ENCODE results near the gene ZMYM3.
"Not testable (repeated sequence)": the region's sequence is repeated elsewhere in the genome, so short reads cannot be mapped to it uniquely, and the experiment has no call there.

ZMYM3 gene

DNA sequence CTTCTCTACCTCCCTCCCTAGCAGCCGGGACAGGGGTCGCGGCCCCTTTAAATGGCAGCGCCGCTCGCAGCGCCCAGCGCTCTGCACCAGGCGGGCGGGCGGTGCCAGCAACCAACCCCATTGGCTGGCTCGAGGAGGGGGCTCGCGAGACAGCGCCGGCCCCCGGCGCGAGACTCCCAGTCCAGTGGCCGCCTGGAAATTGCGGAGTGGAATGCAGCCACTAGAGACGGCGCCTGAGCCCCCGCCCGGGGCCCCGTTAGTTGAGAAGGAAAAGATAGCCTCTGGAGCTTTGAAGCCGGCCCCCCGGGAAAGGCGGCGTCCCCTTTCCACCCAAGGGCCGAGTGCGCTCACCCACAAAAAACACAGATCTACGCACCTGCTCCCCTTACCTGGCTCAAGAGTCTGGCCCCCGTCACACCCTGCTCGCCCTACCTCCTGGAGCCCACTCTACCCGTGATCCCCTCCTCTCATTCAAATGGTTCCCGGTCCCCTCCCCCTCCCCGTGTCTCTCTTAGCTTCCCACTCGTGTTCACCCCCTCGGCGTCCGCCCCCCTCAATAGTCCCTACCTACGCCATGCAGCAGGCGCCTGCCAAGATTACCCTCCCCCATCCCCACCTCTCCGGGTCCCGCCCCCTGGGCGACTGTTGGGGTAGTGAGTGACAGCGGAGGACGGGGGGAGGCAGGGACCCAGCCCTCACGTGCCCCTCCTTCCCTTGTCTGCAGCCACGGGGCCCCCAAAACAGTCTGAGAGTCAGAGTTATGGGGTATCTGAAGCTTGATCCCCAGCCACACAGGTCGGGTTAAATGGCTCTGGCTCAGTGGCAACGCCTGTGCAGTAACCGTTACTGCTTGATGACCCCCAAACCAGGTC is at the start of gene ZMYM3:
Gene ZMYM3 (minus strand): TSS at position 49 of the 872 bp plus-strand sequence. CDS start 885 bp downstream, outside the sequence.
- peak; percentile 89 to 91 for ATAC-seq

- ATAC-seq, result no peak
Measured at GRCh38 chrX:71302461-71303213, 48.7 kb upstream of the ZMYM3 start.

DNA sequence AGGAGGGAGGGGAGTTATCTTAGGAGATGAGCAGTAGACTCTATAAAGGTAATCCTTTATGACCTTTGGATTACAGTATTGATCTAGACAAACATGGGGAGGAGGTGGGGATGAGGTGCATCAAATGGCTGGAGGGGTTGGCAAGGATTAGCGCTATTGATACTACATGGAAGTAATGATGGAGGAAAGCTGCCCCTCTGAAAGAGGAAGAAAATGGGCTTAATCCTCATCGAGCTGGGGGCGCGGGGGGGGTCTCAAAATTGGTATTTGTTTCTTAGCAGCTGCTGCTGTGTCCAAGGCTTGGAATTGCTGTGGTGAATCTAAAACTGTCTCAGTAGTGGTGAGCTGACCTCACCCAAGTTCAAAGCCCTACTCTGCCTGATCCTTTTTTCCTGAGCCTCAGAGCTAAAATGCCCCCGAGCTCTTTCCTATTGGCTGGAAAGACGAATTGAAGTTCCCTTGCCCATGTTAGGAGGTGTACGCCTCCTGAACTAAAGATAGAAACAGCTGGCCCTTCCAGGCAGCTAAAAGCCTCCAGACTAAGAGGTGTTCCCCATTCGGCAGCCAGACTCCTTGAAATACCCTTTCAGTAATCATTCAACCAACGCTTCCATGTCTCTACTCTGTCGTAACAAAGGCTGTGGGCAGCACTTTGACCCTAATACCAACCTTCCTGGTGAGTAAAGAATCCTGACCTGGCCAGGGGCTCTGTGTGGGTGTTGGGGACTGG is 47.4 kb upstream of the ZMYM3 start, which contains the start of gene ITGB1BP2:
Gene ITGB1BP2 (plus strand): TSS at position 556 of the 730 bp plus-strand sequence. CDS start 57 bp downstream, at position 613.
- ATAC-seq, result no peak

DNA sequence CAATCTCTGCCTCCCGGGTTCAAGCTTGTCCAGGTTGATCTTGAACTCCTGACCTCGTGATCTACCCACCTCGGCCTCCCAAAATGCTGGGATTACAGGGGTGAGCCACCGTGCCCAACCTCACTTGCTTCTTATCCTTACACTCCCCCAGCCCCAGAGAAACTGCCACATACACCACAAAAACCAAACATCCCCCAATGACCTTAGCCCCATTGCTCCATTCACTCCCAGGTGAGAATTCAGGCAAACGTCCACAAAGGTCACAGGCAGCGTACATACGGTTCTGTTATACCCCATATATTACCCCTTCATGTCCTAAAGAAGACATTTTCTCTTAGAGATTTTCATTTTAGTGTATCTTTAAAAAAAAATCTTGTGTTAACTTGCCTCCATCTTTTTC is 46.6 kb upstream of the ZMYM3 start:
- not testable (repeated sequence) for ATAC-seq

- not testable (repeated sequence) for ATAC-seq
Measured at GRCh38 chrX:71300064-71300463, 46.1 kb upstream of the ZMYM3 start.

- no peak for ATAC-seq
Measured at GRCh38 chrX:71298119-71298518, 44.2 kb upstream of the ZMYM3 start.

DNA sequence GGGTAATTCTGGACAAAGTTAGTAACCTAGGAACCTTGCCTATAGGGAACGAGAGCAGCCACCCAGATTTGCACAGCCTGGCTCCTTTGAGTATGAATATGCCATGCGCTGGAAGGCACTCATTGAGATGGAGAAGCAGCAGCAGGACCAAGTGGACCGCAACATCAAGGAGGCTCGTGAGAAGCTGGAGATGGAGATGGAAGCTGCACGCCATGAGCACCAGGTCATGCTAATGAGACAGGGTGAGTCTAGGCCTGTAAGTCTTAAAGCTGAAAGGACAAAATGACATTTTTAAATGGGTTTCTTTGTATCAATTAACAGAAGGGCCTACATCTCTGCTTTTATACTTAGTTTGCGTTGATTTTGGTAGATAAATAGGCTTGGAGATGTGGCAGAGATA is 42.9 kb upstream of the ZMYM3 start:
- no peak for ATAC-seq

DNA sequence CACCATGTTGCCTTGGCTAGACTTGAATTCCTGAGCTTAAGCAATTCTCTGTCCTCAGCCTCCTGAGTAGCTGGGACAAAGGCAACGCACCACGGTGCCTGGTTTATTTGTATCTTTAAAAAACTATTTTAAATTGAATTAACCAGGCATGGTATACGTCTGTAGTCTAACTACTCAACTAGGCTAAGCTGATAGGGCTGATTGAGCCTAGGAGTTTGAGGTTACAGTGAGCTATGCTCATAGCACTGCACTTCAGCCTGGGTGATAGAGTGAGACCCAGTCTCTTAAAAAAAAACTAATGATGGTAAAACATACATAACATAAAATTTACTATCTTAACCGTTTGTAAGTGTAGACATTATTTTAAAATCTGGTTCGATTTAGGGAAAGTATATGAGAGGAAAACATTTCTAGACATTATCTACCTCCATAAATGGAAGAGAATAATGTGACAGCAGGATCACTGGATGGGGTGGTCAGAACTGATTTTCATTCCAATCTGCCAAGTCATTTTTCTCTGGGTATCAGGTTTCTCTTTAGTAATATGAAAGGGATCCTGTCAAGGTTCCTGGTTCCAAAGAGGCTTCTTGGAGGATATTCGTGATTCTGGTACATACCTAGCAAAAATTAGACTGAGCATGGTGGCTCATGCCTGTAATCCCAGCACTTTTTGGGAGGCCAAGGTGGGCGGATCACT is 38.9 kb upstream of the ZMYM3 start:
- no peak for ATAC-seq

DNA sequence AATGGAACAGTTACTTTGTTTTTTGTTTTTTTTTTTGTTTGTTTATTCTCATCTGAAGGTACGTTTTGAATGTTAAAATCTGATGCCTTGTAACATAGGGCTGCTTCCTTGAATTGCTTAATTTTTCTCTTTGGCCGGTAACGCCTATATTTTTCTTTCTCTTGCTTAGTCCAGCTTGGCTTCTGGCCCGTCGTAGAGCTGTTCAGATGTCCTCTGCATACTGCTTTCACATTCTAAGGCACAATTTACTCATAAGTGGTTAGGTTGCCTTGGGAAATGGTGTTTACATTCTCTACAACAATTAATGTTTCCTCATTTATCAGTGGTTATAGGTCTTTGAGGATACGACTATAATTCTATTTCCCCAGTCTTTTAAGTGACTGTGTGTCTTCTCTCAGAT is 37.4 kb upstream of the ZMYM3 start:
- ATAC-seq, result no peak

GRCh38 chrX:71285929-71286328 is 32.0 kb upstream of the ZMYM3 start:
- ATAC-seq, result no peak

- ATAC-seq, result peak; percentile 77 to 81
Measured at GRCh38 chrX:71283403-71284143, 29.6 kb upstream of the ZMYM3 start, which contains the start of gene NONO. Gene NONO, plus strand, starts transcription at chrX:71283635. Its CDS starts 7,003 bp downstream, at chrX:71290638.

DNA sequence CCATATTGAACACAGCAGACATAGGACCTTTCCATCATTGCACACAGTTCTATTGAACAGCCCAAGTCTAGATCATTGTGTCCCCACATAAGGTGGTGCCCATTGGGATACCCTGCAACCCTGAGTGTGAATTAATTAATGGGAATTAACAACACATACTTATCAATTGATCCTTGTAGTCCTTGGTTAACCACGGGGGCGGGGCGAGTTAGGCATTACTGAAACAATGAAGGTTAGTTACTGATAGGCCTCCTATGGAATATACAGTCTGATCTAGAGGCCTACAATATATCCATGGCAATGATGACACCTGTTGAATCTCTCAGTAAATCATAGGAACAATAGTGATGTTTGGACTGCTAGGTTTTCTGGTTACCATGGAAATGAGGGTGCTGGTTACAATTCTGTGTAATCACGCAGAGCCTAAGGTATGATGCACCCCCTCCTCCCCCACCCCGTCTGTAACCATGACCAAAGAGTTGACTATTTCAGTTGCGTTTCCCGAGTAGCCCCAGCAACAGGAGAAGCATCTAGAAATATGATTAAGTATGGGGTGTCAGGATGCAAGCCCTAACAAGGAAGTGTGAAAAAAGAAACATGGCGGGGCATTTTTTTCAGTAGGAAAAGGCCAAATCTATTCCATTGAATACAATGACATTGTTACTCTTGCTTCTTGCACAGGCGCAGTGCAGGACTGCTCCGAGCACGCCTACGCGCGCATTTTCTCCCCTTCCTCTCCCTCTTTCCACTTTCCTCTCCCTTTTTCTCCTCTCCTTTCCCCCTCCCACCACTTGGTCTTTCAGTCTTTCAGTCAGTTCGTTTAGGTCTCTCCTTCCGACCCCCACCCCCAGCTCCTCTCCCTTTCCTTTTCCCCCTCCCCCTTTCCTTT is 28.8 kb upstream of the ZMYM3 start:
- peak; percentile 66 to 69 for ATAC-seq

DNA sequence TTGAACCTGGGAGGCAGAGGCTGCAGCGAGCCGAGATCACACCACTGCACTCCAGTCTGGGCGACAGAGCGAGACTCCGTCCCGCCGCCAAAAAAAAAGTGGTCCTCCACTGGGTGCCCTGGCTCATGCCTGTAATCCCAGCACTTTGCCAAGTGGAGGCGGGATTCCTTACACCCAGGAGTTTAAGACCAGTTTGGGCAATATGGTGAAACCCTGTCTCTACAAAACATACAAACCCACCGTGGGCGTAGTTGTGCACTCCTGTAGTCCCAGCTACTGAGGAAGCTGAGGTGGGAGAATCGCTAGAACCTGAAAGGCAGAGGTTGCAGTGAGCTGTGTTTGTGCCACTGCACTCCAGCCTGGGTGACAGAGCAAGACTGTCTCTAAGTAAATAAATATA is 27.4 kb upstream of the ZMYM3 start:
- ATAC-seq, result not testable (repeated sequence)

DNA sequence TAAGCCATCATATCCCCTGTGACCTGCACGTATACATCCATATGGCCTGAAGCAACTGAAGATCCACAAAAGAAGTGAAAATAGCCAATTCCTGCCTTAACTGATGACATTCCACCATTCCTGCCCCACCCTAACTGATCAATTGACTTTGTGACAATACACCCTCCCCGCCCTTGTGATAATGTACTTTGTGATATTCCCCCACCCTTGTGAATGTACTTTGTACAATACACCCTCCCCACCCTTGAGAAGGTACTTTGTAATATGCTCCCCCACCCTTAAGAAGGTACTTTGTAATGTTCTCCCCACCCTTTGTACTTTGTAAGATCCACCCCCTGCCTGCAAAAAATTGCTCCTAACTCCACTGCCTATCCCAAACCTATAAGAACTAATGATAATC is 18.4 kb upstream of the ZMYM3 start:
- ATAC-seq, result not testable (repeated sequence)

GRCh38 chrX:71269801-71270395 is 16.0 kb upstream of the ZMYM3 start:
- ATAC-seq, result no peak

DNA sequence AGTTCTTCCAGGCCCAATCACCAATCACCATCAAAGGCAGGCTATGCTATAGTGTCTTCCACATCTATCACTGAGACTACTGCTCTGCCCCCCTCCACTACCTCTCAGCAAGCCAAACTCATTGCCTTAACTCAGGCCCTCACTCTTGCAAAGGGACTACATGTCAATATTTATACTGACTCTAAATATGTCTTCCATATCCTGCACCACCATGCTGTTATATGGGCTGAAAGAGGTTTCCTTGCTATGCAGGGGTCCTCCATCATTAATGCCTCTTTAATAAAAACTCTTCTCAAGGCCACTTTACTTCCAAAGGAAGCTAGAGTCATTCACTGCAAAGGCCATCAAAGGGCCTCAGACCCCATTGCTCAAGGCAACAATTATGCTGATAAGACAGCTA is 14.7 kb upstream of the ZMYM3 start:
- not testable (repeated sequence) for ATAC-seq

GRCh38 chrX:71256856-71257255 is 2.9 kb upstream of the ZMYM3 start:
- ATAC-seq, result no peak

DNA sequence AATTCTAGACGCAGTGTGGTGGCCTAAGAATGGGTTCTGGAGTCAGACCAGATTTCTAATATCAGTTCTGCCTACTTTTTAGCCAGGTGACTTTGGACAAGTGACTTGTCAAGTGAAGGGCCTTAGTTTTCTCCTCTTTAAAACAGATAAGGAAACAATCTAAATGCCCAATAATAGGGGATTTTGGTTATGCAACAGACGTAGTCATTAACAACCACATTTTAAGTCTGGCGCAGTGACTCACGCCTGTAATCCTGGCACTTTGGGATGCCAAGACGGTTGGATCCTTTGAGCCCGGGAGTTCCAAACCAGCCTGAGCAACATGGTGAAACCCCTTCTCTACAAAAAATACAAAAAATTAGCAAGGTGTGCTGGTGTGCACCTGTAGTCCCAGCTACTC is 2.1 kb upstream of the ZMYM3 start:
- no peak for ATAC-seq

DNA sequence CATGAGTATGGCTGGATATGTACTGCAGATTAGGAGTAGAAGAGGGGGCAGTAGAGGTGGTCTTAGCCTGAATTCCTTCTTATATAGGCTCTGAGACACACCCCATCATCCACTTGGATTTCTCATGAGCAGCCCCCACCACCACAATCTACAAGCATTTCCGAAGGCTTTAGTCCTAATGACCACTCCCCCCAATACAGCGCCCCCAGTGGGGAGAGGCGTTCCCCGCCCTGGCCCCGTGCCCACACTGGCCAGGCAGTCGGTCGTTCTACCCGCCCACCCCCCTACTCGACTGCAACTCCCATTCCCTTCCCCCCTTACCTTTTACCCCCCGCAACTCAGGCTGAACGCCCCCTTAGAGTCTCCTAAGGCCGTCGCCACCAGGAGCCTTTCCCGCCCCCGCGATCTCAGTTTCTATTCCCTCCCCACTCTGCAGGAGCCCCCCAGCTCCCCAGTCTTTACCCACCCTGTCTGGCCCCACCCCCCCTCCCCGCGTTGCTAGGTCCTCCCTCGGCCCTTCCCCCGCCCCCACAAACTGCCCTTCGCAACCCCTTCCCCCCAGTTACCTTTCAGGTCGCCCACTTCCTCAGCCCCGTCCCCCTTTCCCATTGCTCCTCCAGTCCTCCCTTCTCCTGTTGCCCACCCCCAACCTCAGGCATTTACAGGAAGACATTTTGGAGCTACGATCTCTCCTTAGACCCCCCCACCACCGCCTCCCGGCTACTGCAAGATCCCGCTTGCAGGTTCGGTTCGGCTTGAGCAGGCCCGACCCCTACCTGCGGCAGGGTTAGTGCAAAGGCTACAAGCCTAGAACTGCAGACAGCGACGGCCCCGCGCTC is 468 bp downstream of the ZMYM3 start:
- ATAC-seq, result no peak
